Measurements from ENCODE around the gene BTBD6. TPM values are rescaled to one million over a fixed set of nuclear protein-coding genes. Genes with fewer than 3 reads are reported as not detected.

The BTBD6 gene
- total and polyA plus RNA-seq, 2 donors (not counting 3 experiments of a cell fraction or from before 2014, with no cell fraction given) = 63.1 to 65.0 TPM

- Histone ChIP-seq H3K9me1 (replicated peaks; ENCODE audit: control insufficient read depth, extremely low read depth, insufficient read depth, low read length) (no peaks in the 10 kb centered on the region), H2AFZ (ENCODE audit: low read depth, low read length) (no peak overlapping the region), H3K36me3 (ENCODE audit: control insufficient read depth in 2 of 2, extremely low read depth in 1 of 2, insufficient read depth in 2 of 2, low read length in 2 of 2) (peaks cover 0 to 23% of the 10 kb centered on the region in 2 experiments), H3K4me3 (replicated peaks in 1 of 3; ENCODE audit: insufficient read depth in 1 of 3, low read depth in 1 of 3, low read length in 3 of 3) (no peak overlapping the region), H3K27me3 (ENCODE audit: control insufficient read depth in 2 of 2, insufficient read depth in 2 of 2, low read length in 2 of 2) (no peaks in the 10 kb centered on the region), H4K20me1 (replicated peaks; ENCODE audit: control insufficient read depth, extremely low read depth, insufficient read depth, low read length) (no peaks in the 10 kb centered on the region), H3K9me3 (replicated peaks; ENCODE audit: control insufficient read depth, insufficient read depth, low read length) (no peaks in the 10 kb centered on the region), H3K9ac (replicated peaks; ENCODE audit: extremely low read depth, insufficient read depth, low read length) (no peak overlapping the region), H3K79me2 (ENCODE audit: control insufficient read depth, insufficient read depth, low read length) (no peaks in the 10 kb centered on the region), H3K4me2 (ENCODE audit: insufficient read depth, low read length) (no peak overlapping the region), H3K27ac (ENCODE audit: insufficient read depth, low read depth, low read length) (no peak overlapping the region), H3K4me1 (ENCODE audit: control insufficient read depth, extremely low read depth, insufficient read depth, low read length) (no peaks in the 10 kb centered on the region)
- POLR2A ChIA-PET = no interaction called here
- dilution Hi-C loops (cut with MboI; ENCODE audit: extremely low pct_ligation_motif_present, low sequenced_read_pairs) = no loop called here
- CTCF ChIA-PET = no interaction called here
- no TSS peak for BruUV-seq (replicated peaks)
- TF ChIP-seq MAX (IDR thresholded peaks at IDR 0.05; ENCODE audit: insufficient read depth, insufficient read length) (no peak), FOS (IDR thresholded peaks at IDR 0.05; ENCODE audit: borderline replicate concordance, insufficient read depth, low read length) (no peak), CTCF (IDR thresholded peaks at IDR 0.05; ENCODE audit: extremely low read depth in 1 of 2, insufficient read depth in 1 of 2, low read depth in 1 of 2, low read length in 2 of 2) (no peak)
- FAIRE-seq = no peak
- DNase-seq (ENCODE audit: low read depth, low spot score) = no peak
- intact Hi-C loops (cut with micrococcal nuclease) = no loop called here
Observed at GRCh38 chr14:105215602-105216001, 32.7 kb upstream of the BTBD6 start.

- Histone ChIP-seq H2AFZ (ENCODE audit: low read depth, low read length) (no peak overlapping the region), H3K4me1 (ENCODE audit: control insufficient read depth, extremely low read depth, insufficient read depth, low read length) (no peaks in the 10 kb centered on the region), H3K79me2 (ENCODE audit: control insufficient read depth, insufficient read depth, low read length) (no peaks in the 10 kb centered on the region), H4K20me1 (replicated peaks; ENCODE audit: control insufficient read depth, extremely low read depth, insufficient read depth, low read length) (no peaks in the 10 kb centered on the region), H3K27ac (ENCODE audit: insufficient read depth, low read depth, low read length) (no peak overlapping the region), H3K9me1 (replicated peaks; ENCODE audit: control insufficient read depth, extremely low read depth, insufficient read depth, low read length) (no peaks in the 10 kb centered on the region), H3K36me3 (ENCODE audit: control insufficient read depth in 2 of 2, extremely low read depth in 1 of 2, insufficient read depth in 2 of 2, low read length in 2 of 2) (peaks cover 0 to 31% of the 10 kb centered on the region in 2 experiments), H3K9ac (replicated peaks; ENCODE audit: extremely low read depth, insufficient read depth, low read length) (no peak overlapping the region), H3K9me3 (replicated peaks; ENCODE audit: control insufficient read depth, insufficient read depth, low read length) (no peaks in the 10 kb centered on the region), H3K4me2 (ENCODE audit: insufficient read depth, low read length) (no peak overlapping the region), H3K4me3 (replicated peaks in 1 of 3; ENCODE audit: insufficient read depth in 1 of 3, low read depth in 1 of 3, low read length in 3 of 3) (no peak overlapping the region), H3K27me3 (ENCODE audit: control insufficient read depth in 2 of 2, insufficient read depth in 2 of 2, low read length in 2 of 2) (no peaks in the 10 kb centered on the region)
- no TSS peak for BruUV-seq (replicated peaks)
- TF ChIP-seq EZH2 (IDR thresholded peaks at IDR 0.05; ENCODE audit: borderline replicate concordance, low read depth, low read length, severe bottlenecking) = no peak
- no peak for TF ChIP-seq POLR2A (IDR thresholded peaks at IDR 0.05; ENCODE audit: low read depth, low read length)
- TF ChIP-seq MAX (IDR thresholded peaks at IDR 0.05; ENCODE audit: insufficient read depth, insufficient read length) = no peak
- TF ChIP-seq CTCF (IDR thresholded peaks at IDR 0.05; ENCODE audit: extremely low read depth in 1 of 2, insufficient read depth in 1 of 2, low read depth in 1 of 2, low read length in 2 of 2) = no peak
- dilution Hi-C loops (cut with MboI; ENCODE audit: extremely low pct_ligation_motif_present, low sequenced_read_pairs) (no loop called here), intact Hi-C loops (cut with micrococcal nuclease) (no loop called here)
- DNase-seq (ENCODE audit: low read depth, low spot score) (no peak), FAIRE-seq (no peak)
- CTCF ChIA-PET = interaction anchor here (0.9 to 1.1 kb wide), 2 partner anchors 11 to 126 kb away, joined by 3 to 5 read pairs; no protein-coding TSS in a partner anchor
- POLR2A ChIA-PET = no interaction called here
Observed at GRCh38 chr14:105216490-105217247, 31.7 kb upstream of the BTBD6 start.
